Keratinocyte (primary cell): ENCODE measurements around the gene DCN. TPM values are rescaled to one million over a fixed set of nuclear protein-coding genes. Genes with fewer than 3 reads are reported as not detected.
A peak's percentile ranks its signal among the peaks of the same experiment; 100 is the strongest.

ENCODE experiments used
- DNase-seq: peaks from one replicate; pipeline ENCODE4 v3.0.0-alpha.2; 2011; ENCODE audit warnings: low read depth, missing footprints, low spot score
- FAIRE-seq: peaks from 2 replicates; lab custom pipeline; 2011; peaks lifted over from hg19 to GRCh38; lab: Jason Lieb, UNC
- H2AFZ ChIP-seq: 2 replicates; pipeline ENCODE4 v1.6.0; 2012; ENCODE audit warnings: low read length, control low read depth, inconsistent platforms; ENCODE audit not compliant: control insufficient read depth
- H3K27ac ChIP-seq: 2 replicates; pipeline ENCODE4 v1.5.1; 2011; ENCODE audit warnings: low read length; ENCODE audit not compliant: control insufficient read depth, insufficient read depth
- H3K27me3 ChIP-seq: 3 replicates; pipeline ENCODE4 v1.6.0; 2011; ENCODE audit warnings: low read length; ENCODE audit not compliant: control insufficient read depth, insufficient read depth; ENCODE audit errors: extremely low read depth
- H3K36me3 ChIP-seq, 2 experiments: 2 replicates in 1 of 2; 3 replicates in 1 of 2; pipeline ENCODE4 v1.5.1; 2011; ENCODE audit warnings: low read length in 2 of 2, mild to moderate bottlenecking in 1 of 2; ENCODE audit not compliant: control insufficient read depth in 2 of 2, insufficient read depth in 2 of 2; ENCODE audit errors: extremely low read depth in 1 of 2
- H3K4me1 ChIP-seq: 3 replicates; pipeline ENCODE4 v1.5.1; 2011; ENCODE audit warnings: low read length; ENCODE audit not compliant: control insufficient read depth, insufficient read depth; ENCODE audit errors: extremely low read depth
- H3K4me2 ChIP-seq: 3 replicates; pipeline ENCODE4 v1.6.0; 2011; ENCODE audit warnings: low read depth, low read length; ENCODE audit not compliant: control insufficient read depth, insufficient read depth; ENCODE audit errors: extremely low read depth
- H3K4me3 ChIP-seq, 3 experiments: fragments of 200-600 bp in 1 of 3; sonication (generic) in 1 of 3; 2 replicates in 2 of 3; 3 replicates in 1 of 3; pipeline ENCODE4 v1.5.1; 2011 to 2016; ENCODE audit warnings: low read length in 3 of 3, mild to moderate bottlenecking in 3 of 3, control low read depth in 2 of 3, inconsistent platforms in 1 of 3, low read depth in 1 of 3, mixed read lengths in 1 of 3, mixed run types in 1 of 3, moderate library complexity in 1 of 3; ENCODE audit not compliant: control insufficient read depth in 2 of 3, insufficient read depth in 2 of 3; ENCODE audit errors: extremely low read depth in 1 of 3
- H3K79me2 ChIP-seq: 2 replicates; pipeline ENCODE4 v1.6.0; 2012; ENCODE audit warnings: low read length; ENCODE audit not compliant: control insufficient read depth, insufficient read depth
- H3K9ac ChIP-seq: 3 replicates; pipeline ENCODE4 v1.6.0; 2011; ENCODE audit warnings: low read length; ENCODE audit not compliant: control insufficient read depth, insufficient read depth; ENCODE audit errors: extremely low read depth
- H3K9me1 ChIP-seq: 3 replicates; pipeline ENCODE4 v1.6.0; 2011; ENCODE audit warnings: low read length; ENCODE audit not compliant: control insufficient read depth, insufficient read depth; ENCODE audit errors: extremely low read depth
- H3K9me3 ChIP-seq: 2 replicates; pipeline ENCODE4 v1.5.1; 2012; ENCODE audit warnings: low read depth, low read length; ENCODE audit not compliant: control insufficient read depth
- H4K20me1 ChIP-seq: 3 replicates; pipeline ENCODE4 v1.6.0; 2011; ENCODE audit warnings: low read length; ENCODE audit not compliant: control insufficient read depth, insufficient read depth; ENCODE audit errors: extremely low read depth
- CTCF ChIP-seq, 3 experiments: IDR thresholded peaks in 1 of 3; conservative IDR thresholded peaks in 1 of 3; optimal IDR thresholded peaks in 1 of 3; 2 replicates in 2 of 3; 3 replicates in 1 of 3; pipeline versions ENCODE3 to v1.5.1; 2011; ENCODE audit warnings: low read length in 3 of 3, mild to moderate bottlenecking in 3 of 3, moderate library complexity in 2 of 3, control low read depth in 1 of 3, inconsistent platforms in 1 of 3; ENCODE audit not compliant: insufficient read depth in 2 of 3; ENCODE audit errors: extremely low read depth in 1 of 3
- EZH2 ChIP-seq: IDR thresholded peaks from one replicate; pipeline ENCODE4 v1.6.1; 2012; ENCODE audit warnings: inconsistent platforms, mild to moderate bottlenecking, low read length, moderate library complexity
- dilution Hi-C: fragments of 300-500 bp; cut with MboI; formaldehyde crosslinking; loops from one replicate; pipeline ENCODE4 v1.7.0; 2020; ENCODE audit warnings: low sequenced_read_pairs; ENCODE audit not compliant: extremely low pct_ligation_motif_present
- polyA plus RNA-seq, 5 experiments: library from polyadenylated mRNA; depleted of rRNA in 3 of 5; stranded (reverse) in 3 of 5; stranded (forward) in 1 of 5; unstranded in 1 of 5; fragments of >200 nt; gene quantifications; 1 replicate in 1 of 5; 2 replicates in 3 of 5; 3 replicates in 1 of 5; pipeline versions ENCODE4 v1.2.1 to v1.2.3, GENCODE V29; 2011 to 2012; ENCODE audit warnings: missing spikeins in 2 of 5, low read depth in 1 of 5, low replicate concordance in 1 of 5

Gene DCN
- polyA plus RNA-seq, 1 donor (not counting 4 experiments of a cell fraction or from before 2014, with no cell fraction given), result 2.5 TPM

DNA sequence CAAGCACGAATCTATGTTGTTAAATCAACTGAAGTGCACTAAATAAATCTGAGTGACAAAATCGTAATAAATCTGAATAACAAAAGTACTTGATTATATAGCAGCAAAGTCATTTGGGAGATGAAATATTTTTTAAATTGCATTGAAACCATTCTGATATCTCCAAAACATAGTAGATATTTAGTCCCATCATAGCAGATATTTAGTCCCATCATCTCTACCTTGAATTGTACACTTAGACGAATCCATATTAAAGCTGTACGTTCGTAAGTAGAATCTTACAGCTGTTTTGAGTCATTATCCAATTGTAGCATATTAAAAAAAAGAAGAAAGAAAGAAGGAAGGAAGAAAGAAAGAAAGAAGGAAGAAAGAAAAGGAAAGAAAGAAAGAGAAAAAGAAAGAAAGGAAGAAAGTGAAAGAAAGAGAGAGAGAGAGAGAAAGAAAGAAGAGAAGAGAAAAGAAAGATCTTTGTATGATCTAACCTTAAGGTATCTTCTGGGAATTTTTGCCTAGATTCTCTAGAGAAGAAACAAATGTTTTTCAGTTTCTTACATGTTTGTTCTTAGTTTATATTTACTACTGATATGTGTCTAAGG lies 2.6 kb downstream of the DCN start:
- H3K4me2 ChIP-seq, result peak overlapping the region; percentile 29

GRCh38 chr12:91179315-91179714 lies 3.3 kb downstream of the DCN start:
- H3K4me1 ChIP-seq, result peaks cover 23% of the 10 kb centered on the region
- no peaks in the 10 kb centered on the region for H4K20me1 ChIP-seq
- peak overlapping the region; percentile 71 for H2AFZ ChIP-seq
- H3K79me2 ChIP-seq, result no peaks in the 10 kb centered on the region
- peak overlapping the region; percentile 29 for H3K4me2 ChIP-seq
- H3K9me1 ChIP-seq, result no peaks in the 10 kb centered on the region
- H3K4me3 ChIP-seq, result peak overlapping the region in 1 of 3 experiments; percentile 25
- dilution Hi-C loops, result no loop called here
- H3K9me3 ChIP-seq, result no peaks in the 10 kb centered on the region
- no peaks in the 10 kb centered on the region for H3K36me3 ChIP-seq
- FAIRE-seq (peak; percentile 49), DNase-seq (no peak)
- H3K27ac ChIP-seq, result no peak overlapping the region
- H3K9ac ChIP-seq, result no peak overlapping the region
- no peak for TF ChIP-seq CTCF (optimal IDR thresholded peaks at IDR 0.05 in 1 of 3, IDR thresholded peaks at IDR 0.05 in 1 of 3, conservative IDR thresholded peaks at IDR 0.05 in 1 of 3; ENCODE audit: extremely low read depth in 1 of 3, insufficient read depth in 2 of 3, low read length in 3 of 3)
- TF ChIP-seq EZH2, result no peak
- H3K27me3 ChIP-seq, result no peaks in the 10 kb centered on the region

More for the DNA sequence above, 2.6 kb downstream of the DCN start:
- Histone ChIP-seq H3K27ac (no peak overlapping the region), H3K36me3 (no peaks in the 10 kb centered on the region), H3K9me3 (no peaks in the 10 kb centered on the region), H3K27me3 (no peaks in the 10 kb centered on the region), H2AFZ (peak overlapping the region; percentile 74), H4K20me1 (no peaks in the 10 kb centered on the region), H3K4me3 (peak overlapping the region in 1 of 3 experiments; percentile 25), H3K9ac (no peak overlapping the region), H3K79me2 (no peaks in the 10 kb centered on the region), H3K4me1 (peaks cover 23% of the 10 kb centered on the region), H3K9me1 (no peaks in the 10 kb centered on the region)
- dilution Hi-C loops, result no loop called here
- DNase-seq (no peak), FAIRE-seq (no peak)
- TF ChIP-seq CTCF (optimal IDR thresholded peaks at IDR 0.05 in 1 of 3, IDR thresholded peaks at IDR 0.05 in 1 of 3, conservative IDR thresholded peaks at IDR 0.05 in 1 of 3; ENCODE audit: extremely low read depth in 1 of 3, insufficient read depth in 2 of 3, low read length in 3 of 3), result no peak
